K562 (cell line): ENCODE data around the gene GAMT. TPM values are rescaled to one million over a fixed set of nuclear protein-coding genes. Genes with fewer than 3 reads are reported as not detected.

ENCODE experiments used
- ADNP ChIP-seq: fragments of 200-800 bp; sonication (Bioruptor generic); IDR thresholded peaks from 2 replicates; pipeline ENCODE4 v1.6.1; 2016; ENCODE audit warnings: missing genetic modification characterization, missing compliant biosample characterization
- ARID4B ChIP-seq: sonication (generic); formaldehyde crosslinking; IDR thresholded peaks from 2 replicates; pipeline ENCODE4 v1.8.0; 2022; ENCODE audit warnings: mild to moderate bottlenecking, missing genetic modification reagents
- BHLHE40 ChIP-seq: IDR thresholded peaks from 2 replicates; pipeline ENCODE4 v1.6.1; 2011; ENCODE audit warnings: low read length, improper control_type of control experiment
- DIDO1 ChIP-seq: fragments of 450-650 bp; IDR thresholded peaks from 2 replicates; pipeline ENCODE4 v1.6.1; 2016; ENCODE audit warnings: low read depth, missing biosample characterization, missing genetic modification characterization
- GABPB1 ChIP-seq: sonication (generic); formaldehyde crosslinking; IDR thresholded peaks from 2 replicates; pipeline ENCODE4 v1.8.0; 2022; ENCODE audit warnings: mild to moderate bottlenecking, missing genetic modification reagents
- HDAC2 ChIP-seq: fragments of 450-650 bp; IDR thresholded peaks from 2 replicates; pipeline ENCODE4 v1.6.1; 2016; ENCODE audit warnings: mild to moderate bottlenecking
- HES1 ChIP-seq: fragments of 450-650 bp; IDR thresholded peaks from 2 replicates; pipeline ENCODE4 v1.6.1; 2016; ENCODE audit warnings: low read depth, mild to moderate bottlenecking, moderate library complexity
- HEY1 ChIP-seq: fragments of 250-450 bp; sonication (Bioruptor Pico); IDR thresholded peaks from 2 replicates; pipeline ENCODE4 v1.5.0; 2020; ENCODE audit warnings: mild to moderate bottlenecking, moderate library complexity, borderline replicate concordance
- HLTF ChIP-seq: fragments of 450-650 bp; IDR thresholded peaks from 2 replicates; pipeline ENCODE4 v1.6.1; 2016
- JUNB ChIP-seq: fragments of 450-650 bp; formaldehyde crosslinking; conservative IDR thresholded peaks from 2 replicates; pipeline ENCODE4 v1.4.0; 2020; ENCODE audit warnings: mild to moderate bottlenecking
- KDM1A ChIP-seq, 2 experiments: fragments of 450-650 bp; IDR thresholded peaks; 2 replicates each; pipeline ENCODE4 v1.6.1; 2016; ENCODE audit warnings: mild to moderate bottlenecking in 2 of 2
- MBD2 ChIP-seq: sonication (generic); IDR thresholded peaks from 2 replicates; pipeline ENCODE4 v1.6.1; 2016; ENCODE audit warnings: low read depth, borderline replicate concordance
- PHF8 ChIP-seq: fragments of 200-600 bp; sonication (generic); IDR thresholded peaks from 2 replicates; pipeline ENCODE4 v1.6.1; 2012; ENCODE audit warnings: mixed run types, mild to moderate bottlenecking, inconsistent platforms, low read length, moderate library complexity, borderline replicate concordance
- RBM25 ChIP-seq: fragments of 200-400 bp; formaldehyde crosslinking; IDR thresholded peaks from 2 replicates; pipeline ENCODE4 v1.6.1; 2018; ENCODE audit warnings: low read length, low read depth, moderate library complexity; ENCODE audit not compliant: severe bottlenecking
- SRSF3 ChIP-seq: fragments of 200-400 bp; formaldehyde crosslinking; IDR thresholded peaks from 2 replicates; pipeline ENCODE4 v1.6.1; 2016; ENCODE audit warnings: mild to moderate bottlenecking, low read length, moderate library complexity; ENCODE audit not compliant: insufficient read depth
- ZNF445 ChIP-seq: fragments of 250-450 bp; sonication (Bioruptor Pico); IDR thresholded peaks from 2 replicates; pipeline ENCODE4 v1.4.0; 2020; ENCODE audit warnings: low read depth, mild to moderate bottlenecking, moderate library complexity
- ZNF561 ChIP-seq: fragments of 450-650 bp; formaldehyde crosslinking; conservative IDR thresholded peaks from 2 replicates; pipeline ENCODE4 v1.4.0; 2020; ENCODE audit warnings: mild to moderate bottlenecking, moderate library complexity
- polyA plus RNA-seq, 8 experiments: library from polyadenylated mRNA; depleted of rRNA in 4 of 8; stranded (reverse) in 5 of 8; unstranded in 3 of 8; fragments of >200 nt; fragmentation: Nextera tagmentation in 2 of 8; fragmentation: Illumina TruSeq in 1 of 8; extraction: Ambion mirVana in 2 of 8; extraction: Trizol in 1 of 8; gene quantifications; 2 replicates each; pipeline versions ENCODE4 v1.2.1 to v1.2.3, GENCODE V29; 2011 to 2014; ENCODE audit warnings: inconsistent platforms in 1 of 8, missing spikeins in 1 of 8
- total RNA-seq, 7 experiments: library from RNA; depleted of rRNA in 6 of 7; stranded (reverse); fragments of >200 nt in 6 of 7; fragmentation: Illumina TruSeq in 2 of 7; extraction: Trizol in 2 of 7; gene quantifications; 2 replicates each; pipeline versions ENCODE4 v1.2.1 to v1.2.3, GENCODE V29; 2011 to 2021; ENCODE audit warnings: low replicate concordance in 1 of 7
- TF ChIP-seq, protein P1 (sequence below), 2 experiments: fragments of 450-650 bp; IDR thresholded peaks; 2 replicates each; pipeline ENCODE4 v1.6.1; 2018; ENCODE audit warnings: mild to moderate bottlenecking in 2 of 2, low read depth in 1 of 2; ENCODE audit not compliant: partially characterized antibody in 2 of 2
- TF ChIP-seq, protein P2 (sequence below): fragments of 250-450 bp; sonication (Bioruptor Pico); IDR thresholded peaks from 2 replicates; pipeline ENCODE4 v1.9.0; 2021; ENCODE audit warnings: mild to moderate bottlenecking
- TF ChIP-seq, protein P3 (sequence below): fragments of 450-650 bp; formaldehyde crosslinking; IDR thresholded peaks from 2 replicates; pipeline ENCODE4 v1.4.0; 2020; ENCODE audit warnings: mild to moderate bottlenecking

The GAMT gene
- total and polyA plus RNA-seq, 9 of the 15 experiments (the other 6 are each of a cell fraction or from before 2014, with no cell fraction given): 1.3 to 35.3 (median 27.2) TPM

GRCh38 chr19:1397838-1398237 is 3.5 kb downstream of the GAMT start (continued):
- TF ChIP-seq, protein P1, sequence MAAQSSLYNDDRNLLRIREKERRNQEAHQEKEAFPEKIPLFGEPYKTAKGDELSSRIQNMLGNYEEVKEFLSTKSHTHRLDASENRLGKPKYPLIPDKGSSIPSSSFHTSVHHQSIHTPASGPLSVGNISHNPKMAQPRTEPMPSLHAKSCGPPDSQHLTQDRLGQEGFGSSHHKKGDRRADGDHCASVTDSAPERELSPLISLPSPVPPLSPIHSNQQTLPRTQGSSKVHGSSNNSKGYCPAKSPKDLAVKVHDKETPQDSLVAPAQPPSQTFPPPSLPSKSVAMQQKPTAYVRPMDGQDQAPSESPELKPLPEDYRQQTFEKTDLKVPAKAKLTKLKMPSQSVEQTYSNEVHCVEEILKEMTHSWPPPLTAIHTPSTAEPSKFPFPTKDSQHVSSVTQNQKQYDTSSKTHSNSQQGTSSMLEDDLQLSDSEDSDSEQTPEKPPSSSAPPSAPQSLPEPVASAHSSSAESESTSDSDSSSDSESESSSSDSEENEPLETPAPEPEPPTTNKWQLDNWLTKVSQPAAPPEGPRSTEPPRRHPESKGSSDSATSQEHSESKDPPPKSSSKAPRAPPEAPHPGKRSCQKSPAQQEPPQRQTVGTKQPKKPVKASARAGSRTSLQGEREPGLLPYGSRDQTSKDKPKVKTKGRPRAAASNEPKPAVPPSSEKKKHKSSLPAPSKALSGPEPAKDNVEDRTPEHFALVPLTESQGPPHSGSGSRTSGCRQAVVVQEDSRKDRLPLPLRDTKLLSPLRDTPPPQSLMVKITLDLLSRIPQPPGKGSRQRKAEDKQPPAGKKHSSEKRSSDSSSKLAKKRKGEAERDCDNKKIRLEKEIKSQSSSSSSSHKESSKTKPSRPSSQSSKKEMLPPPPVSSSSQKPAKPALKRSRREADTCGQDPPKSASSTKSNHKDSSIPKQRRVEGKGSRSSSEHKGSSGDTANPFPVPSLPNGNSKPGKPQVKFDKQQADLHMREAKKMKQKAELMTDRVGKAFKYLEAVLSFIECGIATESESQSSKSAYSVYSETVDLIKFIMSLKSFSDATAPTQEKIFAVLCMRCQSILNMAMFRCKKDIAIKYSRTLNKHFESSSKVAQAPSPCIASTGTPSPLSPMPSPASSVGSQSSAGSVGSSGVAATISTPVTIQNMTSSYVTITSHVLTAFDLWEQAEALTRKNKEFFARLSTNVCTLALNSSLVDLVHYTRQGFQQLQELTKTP (IDR thresholded peaks at IDR 0.05; ENCODE audit: low read depth in 1 of 2, partially characterized antibody in 2 of 2): no peak
- TF ChIP-seq PHF8 (no peak), HEY1 (CRISPR knock-in tag) (no peak), DIDO1 (tag) (no peak), HES1 (no peak), JUNB (CRISPR knock-in tag) (no peak), SRSF3 (no peak), RBM25 (peak; percentile 96), HLTF (no peak), ADNP (peak; percentile 57; the same call in 1 of the 2 replicates), HDAC2 (peak; percentile 73; the same call in 1 of the 2 replicates), BHLHE40 (no peak), MBD2 (no peak), ZNF445 (CRISPR knock-in tag) (no peak), ZNF561 (CRISPR knock-in tag) (no peak), ARID4B (CRISPR knock-in tag) (0 out of 2 replicates have a peak, but pooled peaks have one; percentile 40), KDM1A (IDR thresholded peaks at IDR 0.05) (peak; percentile 82 to 92), GABPB1 (CRISPR knock-in tag) (no peak)
- TF ChIP-seq, protein P2, sequence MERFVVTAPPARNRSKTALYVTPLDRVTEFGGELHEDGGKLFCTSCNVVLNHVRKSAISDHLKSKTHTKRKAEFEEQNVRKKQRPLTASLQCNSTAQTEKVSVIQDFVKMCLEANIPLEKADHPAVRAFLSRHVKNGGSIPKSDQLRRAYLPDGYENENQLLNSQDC (CRISPR knock-in tag): no peak
- TF ChIP-seq, protein P3, sequence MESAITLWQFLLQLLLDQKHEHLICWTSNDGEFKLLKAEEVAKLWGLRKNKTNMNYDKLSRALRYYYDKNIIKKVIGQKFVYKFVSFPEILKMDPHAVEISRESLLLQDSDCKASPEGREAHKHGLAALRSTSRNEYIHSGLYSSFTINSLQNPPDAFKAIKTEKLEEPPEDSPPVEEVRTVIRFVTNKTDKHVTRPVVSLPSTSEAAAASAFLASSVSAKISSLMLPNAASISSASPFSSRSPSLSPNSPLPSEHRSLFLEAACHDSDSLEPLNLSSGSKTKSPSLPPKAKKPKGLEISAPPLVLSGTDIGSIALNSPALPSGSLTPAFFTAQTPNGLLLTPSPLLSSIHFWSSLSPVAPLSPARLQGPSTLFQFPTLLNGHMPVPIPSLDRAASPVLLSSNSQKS (CRISPR knock-in tag): no peak
